Uterus (tissue), 2 donors: ENCODE data around the gene SNRNP35.
"Not testable (repeated sequence)": the region's sequence is repeated elsewhere in the genome, so short reads cannot be mapped to it uniquely, and the experiment has no call there.

Experiments
- POLR2A ChIP-seq, 2 donors: fragments of 450-650 bp; IDR thresholded peaks; one replicate each; pipeline ENCODE4 v1.6.1; 2016; ENCODE audit warnings: antibody characterized with exemption in 2 of 2, mild to moderate bottlenecking in 1 of 2, moderate library complexity in 1 of 2
- TF ChIP-seq, protein P1 (sequence below), 4 experiments: fragments of 200-600 bp in 2 of 4; fragments of 450-650 bp in 2 of 4; sonication (generic) in 2 of 4; IDR thresholded peaks; one replicate each; pipeline ENCODE4 v1.5.1; 2016 to 2019; ENCODE audit warnings: antibody characterized with exemption in 4 of 4, mild to moderate bottlenecking in 2 of 4, moderate library complexity in 1 of 4

DNA sequence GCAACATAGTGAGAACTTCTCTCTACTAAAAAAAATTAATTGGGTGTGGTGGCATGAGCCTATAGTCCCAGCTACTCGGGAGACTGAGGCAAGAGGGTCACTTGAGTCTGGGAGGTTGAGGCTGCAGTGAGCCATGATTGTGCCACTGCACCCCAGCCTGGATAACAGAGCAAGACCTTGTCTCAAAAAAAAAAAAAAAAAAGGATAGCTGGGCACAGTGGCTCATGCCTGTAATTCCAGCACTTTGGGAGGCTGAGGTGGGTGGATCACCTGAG, 5.7 kb upstream of the SNRNP35 start:
- TF ChIP-seq, protein P1, sequence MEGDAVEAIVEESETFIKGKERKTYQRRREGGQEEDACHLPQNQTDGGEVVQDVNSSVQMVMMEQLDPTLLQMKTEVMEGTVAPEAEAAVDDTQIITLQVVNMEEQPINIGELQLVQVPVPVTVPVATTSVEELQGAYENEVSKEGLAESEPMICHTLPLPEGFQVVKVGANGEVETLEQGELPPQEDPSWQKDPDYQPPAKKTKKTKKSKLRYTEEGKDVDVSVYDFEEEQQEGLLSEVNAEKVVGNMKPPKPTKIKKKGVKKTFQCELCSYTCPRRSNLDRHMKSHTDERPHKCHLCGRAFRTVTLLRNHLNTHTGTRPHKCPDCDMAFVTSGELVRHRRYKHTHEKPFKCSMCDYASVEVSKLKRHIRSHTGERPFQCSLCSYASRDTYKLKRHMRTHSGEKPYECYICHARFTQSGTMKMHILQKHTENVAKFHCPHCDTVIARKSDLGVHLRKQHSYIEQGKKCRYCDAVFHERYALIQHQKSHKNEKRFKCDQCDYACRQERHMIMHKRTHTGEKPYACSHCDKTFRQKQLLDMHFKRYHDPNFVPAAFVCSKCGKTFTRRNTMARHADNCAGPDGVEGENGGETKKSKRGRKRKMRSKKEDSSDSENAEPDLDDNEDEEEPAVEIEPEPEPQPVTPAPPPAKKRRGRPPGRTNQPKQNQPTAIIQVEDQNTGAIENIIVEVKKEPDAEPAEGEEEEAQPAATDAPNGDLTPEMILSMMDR (IDR thresholded peaks at IDR 0.05), result not testable (repeated sequence)
- not testable (repeated sequence) for TF ChIP-seq POLR2A (IDR thresholded peaks at IDR 0.05)
